ENCODE measurements around the gene CPSF7.
"Not testable (repeated sequence)": the region's sequence is repeated elsewhere in the genome, so short reads cannot be mapped to it uniquely, and the experiment has no call there.

Gene CPSF7

GRCh38 chr11:61437496-61437895 is 7.7 kb upstream of the CPSF7 start:
- DNase-seq (ENCODE audit: low spot score): no peak

DNA sequence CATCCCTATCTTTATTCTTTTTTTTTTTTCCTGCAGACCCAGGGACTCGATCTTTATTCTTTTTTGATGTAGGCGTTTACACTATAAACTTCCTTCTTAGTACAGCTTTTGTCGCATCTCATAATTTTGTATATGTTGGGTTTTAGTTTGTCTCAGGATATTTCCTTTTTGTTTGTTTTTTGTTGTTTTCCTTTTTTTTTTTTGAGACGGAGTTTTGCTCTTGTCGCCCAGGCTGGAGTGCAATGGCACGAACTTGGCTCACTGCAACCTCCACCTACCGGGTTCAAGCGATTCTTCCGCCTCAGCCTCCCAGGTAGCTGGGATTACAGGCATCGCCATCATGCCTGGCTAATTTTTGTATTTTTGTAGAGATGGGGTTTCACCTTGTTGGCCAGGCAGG is 1.1 kb upstream of the CPSF7 start:
- not testable (repeated sequence) for DNase-seq (ENCODE audit: low spot score)

DNA sequence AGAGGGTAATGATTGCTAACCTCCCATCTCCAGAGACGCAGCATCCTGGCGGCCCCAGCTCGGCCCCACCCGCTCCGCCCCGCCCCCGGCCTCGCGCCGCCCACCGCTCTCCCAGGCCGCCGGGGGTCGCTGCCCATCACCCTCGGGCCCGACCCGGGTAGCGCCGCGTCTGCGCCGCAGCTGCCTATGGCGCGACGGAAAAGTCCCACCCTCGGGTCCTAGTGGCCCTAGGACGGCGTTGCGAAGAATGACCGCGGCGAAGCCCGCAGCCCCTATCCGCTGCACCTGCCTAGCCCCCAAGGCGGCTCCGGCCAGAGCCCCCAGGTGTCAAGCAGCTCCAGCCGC is 457 bp downstream of the CPSF7 start:
- DNase-seq (ENCODE audit: low spot score): peak; percentile 59

- no peak for DNase-seq (ENCODE audit: low spot score)
Observed at GRCh38 chr11:61425367-61426131, 4.2 kb downstream of the CPSF7 start.

DNA sequence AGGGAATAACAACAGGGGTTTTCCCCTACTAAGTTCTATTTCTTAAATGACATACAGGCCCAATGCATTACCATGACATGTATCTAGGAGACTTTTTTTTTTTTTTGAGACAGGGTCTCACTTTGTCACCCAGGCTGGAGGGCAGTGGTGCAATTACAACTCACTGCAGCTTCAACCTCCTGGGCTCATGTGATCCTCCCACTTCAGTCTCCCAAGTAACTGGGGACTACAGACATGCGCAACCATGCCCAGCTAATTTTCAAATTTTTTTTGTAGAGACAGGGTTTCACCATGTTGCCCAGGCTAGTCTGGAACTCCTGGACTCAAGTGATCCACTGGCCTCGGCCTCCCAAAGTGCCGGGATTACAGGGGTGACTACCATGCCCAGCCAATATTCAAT is 7.5 kb downstream of the CPSF7 start:
- DNase-seq (ENCODE audit: low spot score): no peak

DNA sequence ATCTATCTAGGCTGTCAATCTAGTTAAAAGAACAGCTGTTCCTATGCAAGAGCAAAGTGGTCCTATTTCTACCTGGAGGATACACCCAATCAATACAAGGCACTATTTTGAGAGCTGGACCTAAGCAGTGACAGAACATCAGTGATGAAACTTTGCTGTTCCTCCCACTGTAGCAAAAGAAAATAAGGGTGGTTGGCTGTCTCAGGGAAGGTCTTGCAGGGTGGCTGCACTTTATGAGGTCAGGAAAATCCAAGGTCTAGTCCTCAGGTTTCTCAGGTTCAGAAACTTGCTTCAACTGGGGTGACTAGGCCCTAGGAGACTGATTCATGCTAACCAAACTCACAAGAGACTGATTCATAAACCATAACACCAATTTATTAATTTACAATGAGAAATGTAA is 11.6 kb downstream of the CPSF7 start:
- no peak for DNase-seq (ENCODE audit: low spot score)

- no peak for DNase-seq (ENCODE audit: low spot score)
Observed at GRCh38 chr11:61417670-61418069, 12.1 kb downstream of the CPSF7 start.

- DNase-seq (ENCODE audit: low spot score): no peak
Observed at GRCh38 chr11:61416941-61417340, 12.8 kb downstream of the CPSF7 start.

DNA sequence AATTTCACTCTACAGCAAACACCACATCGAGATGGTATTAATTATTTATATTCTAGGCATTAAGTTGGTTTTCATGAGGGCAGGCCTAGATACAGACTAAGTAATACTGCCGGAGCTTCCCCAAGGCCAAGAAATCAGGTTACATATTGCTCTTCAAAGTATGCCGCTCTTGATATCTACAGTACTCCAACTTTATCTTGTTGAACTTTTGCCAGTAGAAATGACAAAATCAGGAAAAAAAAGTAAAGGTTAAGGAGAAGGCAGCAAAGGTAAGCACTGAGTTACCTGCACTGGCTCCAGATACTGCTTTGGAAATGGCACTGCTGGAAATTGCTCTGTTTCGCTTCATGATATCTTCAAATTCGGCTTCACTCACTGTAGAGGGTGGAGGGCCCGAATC is 14.4 kb downstream of the CPSF7 start:
- DNase-seq (ENCODE audit: low spot score): no peak

- no peak for DNase-seq (ENCODE audit: low spot score)
Observed at GRCh38 chr11:61414547-61414946, 15.2 kb downstream of the CPSF7 start.

DNA sequence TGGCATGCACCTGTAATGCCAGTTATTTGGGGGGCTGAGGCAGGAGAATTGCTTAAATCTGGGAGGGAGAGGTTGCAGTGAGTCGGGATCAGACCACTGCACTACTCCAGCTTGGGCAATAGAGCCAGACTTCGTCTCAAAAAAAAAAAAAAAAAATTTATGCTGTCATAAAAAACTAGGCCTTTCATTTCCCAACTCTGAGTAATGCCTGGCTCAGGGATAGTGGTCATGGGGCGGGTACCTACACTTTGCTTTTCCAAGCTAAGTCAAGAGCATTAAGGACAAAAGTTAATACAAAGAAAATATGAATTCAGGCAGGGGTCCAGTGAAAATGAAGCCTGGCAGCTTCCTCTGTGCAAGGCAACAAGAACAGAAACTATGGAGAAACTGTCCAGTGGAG is 16.3 kb downstream of the CPSF7 start:
- no peak for DNase-seq (ENCODE audit: low spot score)

- no peak for DNase-seq (ENCODE audit: low spot score)
Observed at GRCh38 chr11:61411589-61411988, 18.2 kb downstream of the CPSF7 start.

DNA sequence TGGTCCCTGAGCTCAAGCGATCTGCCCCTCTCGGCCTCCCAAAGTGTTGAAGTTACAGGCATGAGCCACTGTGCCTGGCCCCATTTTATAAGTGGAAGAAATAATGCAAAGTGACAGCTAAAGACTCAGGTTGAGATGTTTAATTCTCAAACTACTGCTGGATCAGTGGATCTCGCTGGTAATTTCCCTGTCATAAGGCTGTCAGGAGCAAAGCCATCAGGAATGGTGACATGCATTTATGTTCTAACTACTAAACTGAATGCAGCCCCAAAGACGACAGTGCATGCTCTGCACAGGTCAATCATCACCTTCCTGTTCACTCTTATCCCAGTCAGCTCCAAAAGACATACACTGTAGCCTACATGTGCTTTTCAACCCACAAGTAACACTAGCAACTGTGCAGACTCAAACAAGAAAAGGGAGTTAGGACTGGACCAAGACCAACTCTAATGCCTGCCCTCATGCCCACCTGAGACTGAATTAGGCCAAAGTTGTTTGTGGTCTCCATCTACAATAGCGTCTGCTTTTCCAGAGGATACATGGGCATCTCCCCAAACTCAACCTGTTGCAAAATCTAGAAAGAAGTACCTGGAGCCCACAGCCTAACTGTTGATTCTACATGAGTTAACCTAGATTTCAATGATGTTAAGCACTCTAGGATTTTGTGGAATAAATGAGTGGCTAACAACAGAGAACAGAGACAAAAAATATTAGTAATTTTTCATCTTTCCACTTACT is 22.6 kb downstream of the CPSF7 start:
- DNase-seq (ENCODE audit: low spot score): no peak

DNA sequence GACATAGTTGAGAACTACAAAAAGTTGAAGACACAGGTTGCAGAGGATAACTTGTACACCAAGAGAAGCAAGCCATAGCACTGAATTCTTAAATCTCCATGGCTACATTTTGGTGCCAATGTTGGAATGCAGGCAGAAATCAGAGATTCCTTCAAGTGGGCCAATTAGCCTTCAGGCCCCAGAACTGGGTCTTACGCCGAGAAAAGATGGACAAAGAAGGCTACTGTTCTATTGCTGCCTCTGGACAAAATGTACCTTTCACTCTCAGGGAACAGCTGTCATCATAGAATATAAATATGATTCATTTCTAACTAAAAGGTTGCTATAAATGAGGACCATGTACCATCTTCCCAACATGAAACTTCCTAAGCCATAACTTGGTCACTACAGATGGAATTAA is 23.7 kb downstream of the CPSF7 start:
- DNase-seq (ENCODE audit: low spot score): no peak

DNA sequence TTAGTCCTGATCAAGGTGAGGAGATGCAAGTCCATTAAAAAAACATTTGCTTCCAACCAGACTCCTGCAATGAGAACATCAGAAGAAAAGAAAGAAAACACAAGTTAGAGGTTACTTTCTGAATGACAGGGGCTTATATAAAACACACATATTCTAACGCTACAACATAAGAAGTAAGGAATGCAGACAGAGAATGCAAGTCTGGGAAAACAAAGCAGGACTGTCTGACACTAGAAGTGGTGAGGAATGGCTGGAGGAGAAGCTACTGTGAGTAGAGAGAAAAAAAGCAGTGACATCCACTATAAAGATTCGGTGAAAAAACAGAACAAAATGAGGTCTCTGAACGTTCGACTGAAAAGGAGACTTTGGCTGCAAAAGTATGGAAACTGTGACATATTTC is 25.1 kb downstream of the CPSF7 start:
- no peak for DNase-seq (ENCODE audit: low spot score)

DNA sequence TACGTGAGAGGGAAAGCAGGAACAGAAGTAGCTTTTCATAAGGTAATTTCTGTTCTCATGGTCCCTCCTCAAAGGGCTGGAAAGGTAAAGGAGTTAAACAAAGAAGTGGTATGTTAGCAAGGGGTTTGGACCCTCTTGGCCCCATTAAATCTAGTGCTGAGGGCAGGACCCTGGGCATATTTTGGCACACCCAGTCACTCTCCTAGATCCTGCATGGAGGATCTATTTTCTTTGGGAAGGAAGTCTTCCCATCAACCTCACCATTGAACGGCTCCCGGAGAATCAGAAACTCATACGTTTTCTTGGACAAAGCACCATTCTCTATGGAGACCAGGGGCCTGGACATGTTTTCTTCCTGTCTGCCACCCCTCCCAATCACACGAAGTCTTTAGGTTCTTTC is 25.7 kb downstream of the CPSF7 start:
- DNase-seq (ENCODE audit: low spot score): no peak

DNA sequence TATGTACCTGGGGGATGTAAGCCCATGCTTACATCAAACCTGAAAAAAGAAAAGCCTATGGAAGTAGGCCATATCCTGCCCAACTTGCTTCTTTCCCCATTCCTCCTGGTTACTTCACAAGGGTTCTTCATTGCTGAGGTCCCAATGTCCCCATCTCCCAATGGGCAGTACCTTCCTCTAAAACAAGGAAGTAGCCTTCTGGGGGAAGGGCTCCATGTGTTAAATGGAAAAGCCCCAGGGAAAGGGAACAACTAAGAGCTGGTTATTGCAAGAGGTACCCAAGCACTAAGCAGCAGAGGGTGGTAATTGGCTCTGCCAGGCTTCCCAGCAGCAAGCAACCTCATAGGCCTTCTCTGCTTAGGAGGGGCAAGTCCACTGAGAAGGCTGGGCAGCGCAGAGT is 26.1 kb downstream of the CPSF7 start:
- no peak for DNase-seq (ENCODE audit: low spot score)

DNA sequence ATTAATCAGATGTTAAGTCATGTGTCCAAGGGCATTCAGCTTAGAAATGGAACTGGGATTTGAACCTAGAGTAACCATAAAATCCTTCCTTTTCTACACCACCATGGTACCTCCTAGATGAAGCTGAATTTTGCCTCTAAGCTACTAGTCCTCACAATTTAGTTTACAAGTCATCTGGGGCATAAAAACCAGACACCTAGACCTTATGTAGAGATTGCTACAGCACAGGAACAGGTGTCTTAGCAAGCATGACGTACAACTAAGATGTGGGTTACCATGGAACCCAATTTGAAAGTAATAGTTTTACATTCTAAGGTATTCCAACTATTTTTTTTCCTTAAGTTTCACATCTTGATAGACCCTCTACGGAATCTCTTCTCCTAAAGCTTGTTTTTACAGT is 28.2 kb downstream of the CPSF7 start:
- DNase-seq (ENCODE audit: low spot score): no peak

DNA sequence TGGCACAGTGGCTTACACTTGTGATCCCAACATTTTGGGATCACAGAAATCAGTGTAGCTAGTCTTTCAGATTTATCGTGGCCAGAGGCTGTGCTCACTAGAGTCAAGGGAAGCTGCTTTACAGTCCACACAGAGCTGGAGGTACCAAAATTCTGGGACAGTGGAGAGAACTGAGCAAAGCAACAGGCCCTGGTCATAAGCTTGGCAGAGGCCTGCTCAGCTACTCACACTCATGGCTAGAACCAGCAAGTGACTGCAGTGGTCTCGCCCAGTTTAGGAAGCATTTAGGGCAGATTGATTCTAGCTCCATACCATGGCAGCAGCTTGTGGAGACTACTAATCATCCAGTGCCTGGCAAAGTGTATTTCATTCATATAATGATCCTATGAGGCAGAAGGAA is 28.6 kb downstream of the CPSF7 start:
- no peak for DNase-seq (ENCODE audit: low spot score)

DNA sequence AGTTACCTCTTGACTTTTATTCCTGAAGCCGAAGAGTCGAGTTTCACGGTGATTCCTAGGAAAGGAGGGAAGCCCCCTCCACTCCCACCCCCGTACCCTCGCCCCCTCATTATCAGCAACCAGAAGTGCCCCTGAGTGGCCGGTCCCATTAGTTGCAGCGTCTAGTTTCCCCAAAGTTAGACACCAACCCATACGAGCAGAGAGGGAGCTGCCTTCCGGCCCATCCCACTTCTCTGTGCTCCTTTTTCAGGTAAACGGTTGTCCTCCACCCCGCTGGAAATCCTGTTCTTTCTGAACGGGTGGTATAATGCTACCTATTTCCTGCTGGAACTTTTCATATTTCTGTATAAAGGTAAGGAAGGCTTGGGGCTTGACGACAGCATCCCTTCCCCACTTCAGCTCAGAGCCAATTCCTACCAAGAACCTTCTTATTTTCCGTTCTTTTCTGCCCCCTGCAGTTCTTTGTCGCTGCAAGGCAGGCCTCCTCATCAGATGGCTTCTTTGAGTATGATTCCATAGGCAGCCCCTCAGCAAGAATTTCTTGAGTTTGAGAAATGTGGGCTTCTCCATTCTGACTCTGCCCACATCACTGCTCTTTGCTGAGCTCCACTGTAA is 36.7 kb downstream of the CPSF7 start:
- no peak for DNase-seq (ENCODE audit: low spot score)

DNA sequence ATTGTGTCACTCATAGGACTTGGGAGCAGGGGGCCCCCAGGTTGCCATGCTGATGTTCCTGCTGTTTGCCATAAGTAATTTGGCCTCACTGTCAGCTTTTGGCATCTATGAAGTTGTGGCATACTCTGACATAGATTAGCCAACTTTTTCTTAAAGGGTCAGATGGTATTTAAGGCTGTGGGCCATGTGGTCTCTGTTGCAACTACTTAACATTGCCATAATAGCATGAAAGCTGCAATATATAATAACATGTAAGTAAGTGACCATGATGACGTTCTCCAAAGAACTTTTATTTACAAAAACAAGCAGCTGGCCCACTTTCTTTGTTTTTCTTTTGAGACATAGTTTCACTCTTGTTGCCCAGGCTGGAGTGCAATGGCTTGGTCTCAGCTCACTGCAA is 39.6 kb downstream of the CPSF7 start:
- DNase-seq (ENCODE audit: low spot score): no peak

DNA sequence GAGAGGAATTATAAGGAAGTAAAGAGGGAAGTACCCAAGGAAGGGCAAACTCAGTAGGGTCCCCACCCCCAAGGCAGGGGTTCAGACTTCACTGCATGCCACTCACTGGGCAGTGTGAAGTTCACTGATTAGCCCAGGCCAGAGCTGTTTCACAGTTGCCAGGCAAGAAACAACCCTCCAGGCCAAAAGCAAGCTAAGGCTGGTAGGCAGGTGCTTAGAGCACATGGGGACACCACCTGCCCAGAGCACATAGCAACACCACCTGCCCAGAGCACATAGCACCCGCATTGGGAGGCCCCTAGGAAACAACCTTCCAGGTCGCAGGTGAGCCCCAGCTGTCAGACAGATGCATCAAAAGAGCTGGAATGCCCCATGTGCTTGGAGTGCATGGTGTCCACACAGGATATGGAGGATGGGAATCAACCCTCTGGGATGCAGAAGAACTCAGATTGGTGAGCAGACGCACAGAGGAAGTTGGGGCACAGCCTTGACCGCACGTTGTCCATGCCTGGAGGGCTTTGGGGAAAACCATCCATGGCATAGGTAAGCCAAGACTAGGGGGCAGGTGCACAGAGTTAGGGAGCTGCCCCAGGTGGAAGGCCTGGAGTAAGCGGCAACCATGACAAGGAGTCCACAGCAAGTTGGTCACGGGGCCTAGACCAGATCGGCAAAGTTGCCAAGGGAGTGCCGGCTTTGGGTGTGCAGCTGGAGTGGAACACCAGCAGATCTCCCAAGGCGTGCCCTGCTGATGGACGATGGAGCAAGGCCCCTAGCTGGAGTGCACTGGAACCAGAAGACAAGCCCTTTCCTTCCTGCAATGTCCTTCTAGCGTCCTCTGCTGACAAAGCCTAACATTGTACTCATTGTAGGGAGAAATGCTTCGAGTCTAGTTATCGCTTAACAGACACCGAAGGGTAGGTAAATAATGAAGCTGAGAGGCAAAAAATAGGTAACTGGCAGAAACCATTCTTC is 45.2 kb downstream of the CPSF7 start:
- DNase-seq (ENCODE audit: low spot score): no peak
